Right cardiac atrium (tissue), 5 donors: ENCODE data around the gene ITIH5. TPM values are rescaled to one million over a fixed set of nuclear protein-coding genes. Genes with fewer than 3 reads are reported as not detected.

Source experiments
- ATAC-seq, 2 donors: fragments of 200-7000 bp; cut with Tn5 transposase; one replicate each; pipeline versions ENCODE4 v1.8.0 to v1.9.1; 2020; ENCODE audit warnings: moderate library complexity in 2 of 2, mild to moderate bottlenecking in 1 of 2
- DNase-seq, 3 donors: peaks; one replicate each; pipeline ENCODE4 v3.0.0-alpha.2; 2020
- H3K27ac ChIP-seq: one replicate; pipeline ENCODE4 v1.5.1; 2013; ENCODE audit warnings: mild to moderate bottlenecking, low read length, control low read depth, moderate library complexity
- H3K27me3 ChIP-seq: one replicate; pipeline ENCODE4 v1.6.1; 2013; ENCODE audit not compliant: control insufficient read depth, insufficient read depth
- H3K4me1 ChIP-seq: one replicate; pipeline ENCODE4 v1.6.1; 2013; ENCODE audit warnings: low read length; ENCODE audit not compliant: control insufficient read depth, insufficient read depth
- H3K4me3 ChIP-seq: one replicate; pipeline ENCODE4 v1.5.1; 2013; ENCODE audit warnings: low read length, control low read depth
- H3K9me3 ChIP-seq: one replicate; pipeline ENCODE4 v1.6.1; 2013; ENCODE audit warnings: low read length; ENCODE audit not compliant: control insufficient read depth
- WGBS: extraction: QIAGEN DNeasy Blood & Tissue Kit; methylation state at CpG from one replicate; pipeline ENCODE4 v1.1.7; 2013; 5-methylcytosine and 5-hydroxymethylcytosine counted together
- intact Hi-C, 4 donors: fragments of 100-400 bp; cut with DNase I; formaldehyde crosslinking; loops; one replicate each; pipeline versions ENCODE4 v1.11.0 to v1.14.0; 2022 to 2023
- polyA plus RNA-seq: library from polyadenylated mRNA; stranded (reverse); fragments of 200-250 nt; gene quantifications from one replicate; pipeline ENCODE4 v1.2.3, GENCODE V29; 2013
- total RNA-seq, 4 donors: library from RNA; stranded (reverse); fragmentation: NEBNext Ultra II Directional; extraction: Animal tissue kit (Norgen Biotek cat#: 25700); gene quantifications; one replicate each; pipeline ENCODE4 v1.2.1, GENCODE V29; 2021
- donor health status: healthy with polysubstance abuse.
- donor health status: DM: no; HTN: yes; CAD: no.
- donor health status: DM: no; HTN: no; CAD: no.
- donor health status: DM: no; HTN: yes; CAD: no; lungs with severe emphysema.
- donor health status: DM: yes; HTN: yes; CAD: no.

The ITIH5 gene
- total and polyA plus RNA-seq, 5 donors: 1.4 to 5.7 (median 2.5) TPM

DNA sequence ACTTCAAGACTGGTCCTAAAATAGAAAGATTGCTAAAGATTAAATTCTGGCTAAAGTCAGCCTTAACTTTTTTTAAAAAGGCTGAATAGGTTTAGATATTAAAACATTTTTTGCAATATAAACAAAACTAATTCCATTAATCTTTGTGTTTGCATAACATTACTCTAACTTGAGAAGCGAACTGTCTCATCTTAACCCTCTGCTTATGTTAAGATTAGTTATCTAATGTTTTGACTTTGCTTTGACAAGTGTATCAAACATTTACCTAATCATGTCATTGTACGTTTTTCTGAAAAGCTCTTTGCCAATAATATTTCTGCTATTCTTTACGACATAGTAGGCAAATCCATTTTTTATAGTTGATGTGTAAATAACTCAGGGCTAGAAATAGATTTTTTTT lies 68.0 kb downstream of the ITIH5 start:
- Histone ChIP-seq H3K4me1 (no peaks in the 10 kb centered on the region), H3K9me3 (no peaks in the 10 kb centered on the region), H3K27ac (no peak overlapping the region), H3K4me3 (no peak overlapping the region), H3K27me3 (no peaks in the 10 kb centered on the region)
- no peak for DNase-seq
- 54% methylated on average over 3 of the region's 3 CpGs for WGBS
- intact Hi-C loops: no loop called here
- ATAC-seq: no peak

- H3K9me3 ChIP-seq: no peaks in the 10 kb centered on the region
- no peak overlapping the region for H3K27ac ChIP-seq
- DNase-seq (no peak), ATAC-seq (no peak)
- WGBS: 89% methylated on average over 6 of the region's 6 CpGs
- no peak overlapping the region for H3K4me3 ChIP-seq
- intact Hi-C loops: no loop called here
- no peaks in the 10 kb centered on the region for H3K4me1 ChIP-seq
- no peaks in the 10 kb centered on the region for H3K27me3 ChIP-seq
Measured at GRCh38 chr10:7596356-7596755, 70.4 kb downstream of the ITIH5 start.

DNA sequence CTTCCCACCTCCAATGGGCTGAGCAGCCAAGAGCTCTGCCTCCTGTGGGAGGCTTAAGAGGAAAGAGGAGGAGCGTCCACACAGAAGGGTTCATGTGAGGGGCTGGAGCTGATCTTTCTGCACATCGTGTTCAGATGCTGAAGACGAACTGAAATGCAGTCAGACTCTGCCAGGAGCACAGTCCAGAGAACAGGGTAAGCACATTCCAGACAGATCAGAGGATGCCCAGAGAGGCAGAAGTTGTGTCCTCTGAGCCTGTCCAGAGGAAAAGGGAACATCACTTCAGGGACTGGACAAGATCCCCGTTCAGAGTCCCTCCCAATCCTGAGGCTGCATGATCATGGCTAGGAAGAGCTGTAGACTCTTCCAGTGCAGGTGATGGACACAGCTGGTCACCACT lies 72.9 kb downstream of the ITIH5 start:
- no peaks in the 10 kb centered on the region for H3K9me3 ChIP-seq
- ATAC-seq (peak; percentile 25 to 59), DNase-seq (no peak)
- 54% methylated on average over 4 of the region's 4 CpGs for WGBS
- H3K27me3 ChIP-seq: no peaks in the 10 kb centered on the region
- intact Hi-C loops: no loop called here
- H3K4me1 ChIP-seq: no peaks in the 10 kb centered on the region
- no peak overlapping the region for H3K4me3 ChIP-seq
- no peak overlapping the region for H3K27ac ChIP-seq

- H3K27ac ChIP-seq: no peak overlapping the region
- H3K4me1 ChIP-seq: no peaks in the 10 kb centered on the region
- intact Hi-C loops: no loop called here
- ATAC-seq (peak; percentile 90 to 92), DNase-seq (peak; percentile 48 to 82 (median 80))
- 39% methylated on average over 4 of the region's 4 CpGs for WGBS
- no peak overlapping the region for H3K4me3 ChIP-seq
- H3K27me3 ChIP-seq: no peaks in the 10 kb centered on the region
- H3K9me3 ChIP-seq: no peaks in the 10 kb centered on the region
Measured at GRCh38 chr10:7593063-7593462, 73.7 kb downstream of the ITIH5 start.

- Histone ChIP-seq H3K4me1 (no peaks in the 10 kb centered on the region), H3K4me3 (no peak overlapping the region), H3K27ac (no peak overlapping the region), H3K27me3 (no peaks in the 10 kb centered on the region), H3K9me3 (no peaks in the 10 kb centered on the region)
- ATAC-seq (peak; percentile 22 to 40), DNase-seq (no peak)
- WGBS: 84% methylated on average over 5 of the region's 5 CpGs
- intact Hi-C loops: no loop called here
Measured at GRCh38 chr10:7592627-7593026, 74.1 kb downstream of the ITIH5 start.

GRCh38 chr10:7590271-7590670 lies 76.5 kb downstream of the ITIH5 start:
- WGBS: 90% methylated on average over 9 of the region's 9 CpGs
- no peaks in the 10 kb centered on the region for H3K4me1 ChIP-seq
- intact Hi-C loops: no loop called here
- no peak for ATAC-seq
- DNase-seq: no peak
- H3K9me3 ChIP-seq: no peaks in the 10 kb centered on the region
- no peaks in the 10 kb centered on the region for H3K27me3 ChIP-seq
- H3K4me3 ChIP-seq: no peak overlapping the region
- H3K27ac ChIP-seq: no peak overlapping the region

DNA sequence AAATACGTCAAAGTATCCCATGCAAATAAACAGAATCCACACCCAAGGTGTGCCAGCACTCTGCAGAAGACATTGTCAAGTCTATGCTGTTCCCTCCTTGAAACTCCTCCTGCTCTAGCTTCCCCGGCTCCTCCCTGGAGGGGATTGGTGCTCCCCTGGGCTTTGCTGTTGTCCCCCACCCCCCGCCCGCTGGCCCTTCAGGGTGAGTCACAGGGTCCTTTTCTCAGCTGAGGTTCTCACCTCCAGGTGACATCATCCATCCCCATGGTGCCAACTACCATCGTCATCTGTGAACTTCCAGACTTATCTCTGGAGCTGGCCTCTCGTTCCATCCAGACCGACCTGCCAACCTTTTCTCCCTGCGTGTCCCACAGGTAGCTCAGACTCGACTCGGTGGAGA lies 77.0 kb downstream of the ITIH5 start:
- ATAC-seq (peak in 1 of 2 donors; percentile 25), DNase-seq (no peak)
- WGBS: 79% methylated on average over 10 of the region's 10 CpGs
- no peak overlapping the region for H3K4me3 ChIP-seq
- no peaks in the 10 kb centered on the region for H3K9me3 ChIP-seq
- H3K4me1 ChIP-seq: no peaks in the 10 kb centered on the region
- intact Hi-C loops: no loop called here
- H3K27ac ChIP-seq: no peak overlapping the region
- H3K27me3 ChIP-seq: no peaks in the 10 kb centered on the region

- ATAC-seq: no peak
- DNase-seq: no peak
- H3K27ac ChIP-seq: no peak overlapping the region
- H3K4me1 ChIP-seq: no peaks in the 10 kb centered on the region
- H3K4me3 ChIP-seq: no peak overlapping the region
- intact Hi-C loops: no loop called here
- H3K27me3 ChIP-seq: no peaks in the 10 kb centered on the region
- WGBS: 93% methylated on average over 6 of the region's 6 CpGs
- H3K9me3 ChIP-seq: no peaks in the 10 kb centered on the region
Measured at GRCh38 chr10:7587865-7588188, 78.9 kb downstream of the ITIH5 start.

DNA sequence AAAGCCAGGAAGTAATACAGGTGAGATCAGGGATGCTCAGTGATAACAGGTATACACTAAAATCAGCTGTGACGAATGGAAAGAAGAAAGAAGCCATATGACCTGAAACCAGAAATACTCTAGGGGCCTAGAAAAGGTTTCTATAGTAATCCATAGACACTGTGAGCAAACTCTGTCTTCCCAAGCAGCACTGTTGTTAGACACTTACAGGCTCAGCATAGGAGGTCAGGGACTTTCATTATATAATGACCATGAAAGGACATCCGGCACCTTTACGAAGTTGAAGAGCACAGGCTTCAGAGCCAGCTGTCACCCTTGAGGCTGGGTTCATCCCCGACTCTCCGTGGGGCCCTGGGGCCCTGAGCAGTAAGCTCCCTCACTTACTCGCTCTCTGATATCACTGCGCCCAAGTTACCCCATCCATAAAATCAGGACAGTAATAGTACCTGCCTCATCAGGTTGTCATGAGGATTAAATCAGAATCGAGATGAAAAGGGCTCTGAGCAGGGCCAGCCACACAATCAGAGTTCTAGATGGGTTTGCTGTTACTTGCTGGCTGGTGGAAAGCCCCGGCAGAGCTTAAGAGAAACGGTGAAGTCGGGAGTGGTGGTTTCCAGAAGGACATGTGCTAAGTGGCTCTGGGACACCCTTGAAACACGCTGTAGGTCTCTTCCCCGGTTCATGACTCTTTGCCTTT lies 79.5 kb downstream of the ITIH5 start:
- H3K4me3 ChIP-seq: no peak overlapping the region
- no peak for DNase-seq
- intact Hi-C loops: no loop called here
- H3K27ac ChIP-seq: no peak overlapping the region
- 81% methylated on average over 13 of the region's 13 CpGs for WGBS
- no peaks in the 10 kb centered on the region for H3K9me3 ChIP-seq
- H3K4me1 ChIP-seq: no peaks in the 10 kb centered on the region
- no peaks in the 10 kb centered on the region for H3K27me3 ChIP-seq
- ATAC-seq: no peak

- no peak for DNase-seq
- H3K4me3 ChIP-seq: no peak overlapping the region
- H3K27ac ChIP-seq: no peak overlapping the region
- intact Hi-C loops: no loop called here
- ATAC-seq: no peak
- no peaks in the 10 kb centered on the region for H3K27me3 ChIP-seq
- 89% methylated on average over 8 of the region's 8 CpGs for WGBS
- no peaks in the 10 kb centered on the region for H3K9me3 ChIP-seq
- no peaks in the 10 kb centered on the region for H3K4me1 ChIP-seq
Measured at GRCh38 chr10:7585228-7585627, 81.5 kb downstream of the ITIH5 start.

GRCh38 chr10:7583626-7584025 lies 83.1 kb downstream of the ITIH5 start:
- no peak overlapping the region for H3K4me3 ChIP-seq
- 47% methylated on average over 3 of the region's 3 CpGs for WGBS
- peak; percentile 59 to 87 (median 83) for DNase-seq
- no peaks in the 10 kb centered on the region for H3K27me3 ChIP-seq
- no peak overlapping the region for H3K27ac ChIP-seq
- intact Hi-C loops: no loop called here
- peak; percentile 76 to 88 for ATAC-seq
- H3K9me3 ChIP-seq: no peaks in the 10 kb centered on the region
- no peaks in the 10 kb centered on the region for H3K4me1 ChIP-seq

DNA sequence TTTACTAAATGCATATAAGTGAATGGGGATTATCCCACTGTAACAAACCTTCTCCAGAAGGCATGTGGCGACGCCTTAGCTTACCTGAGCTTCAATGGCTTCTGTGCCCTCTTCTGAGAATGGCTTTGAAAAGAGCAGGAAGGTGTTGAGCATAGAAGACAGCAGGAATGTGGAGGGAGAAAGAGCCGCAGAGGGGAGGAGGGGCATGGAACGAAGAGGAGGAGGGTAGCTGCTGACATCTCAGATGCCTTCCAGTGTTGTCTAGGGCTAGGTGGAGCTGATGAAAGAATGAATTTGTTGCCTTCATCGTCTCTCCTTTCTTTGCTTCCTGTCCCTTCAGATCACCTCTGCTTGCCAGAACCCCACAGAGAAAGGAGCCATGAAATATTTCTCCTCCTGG lies 86.2 kb downstream of the ITIH5 start:
- WGBS: 61% methylated on average over 5 of the region's 5 CpGs
- H3K9me3 ChIP-seq: no peaks in the 10 kb centered on the region

More for the DNA sequence above, 86.2 kb downstream of the ITIH5 start:
- Histone ChIP-seq H3K27me3 (no peaks in the 10 kb centered on the region), H3K4me3 (no peak overlapping the region), H3K27ac (no peak overlapping the region), H3K4me1 (no peaks in the 10 kb centered on the region)
- DNase-seq (no peak), ATAC-seq (no peak)
- intact Hi-C loops: no loop called here
